Islet of Langerhans (tissue), 1 donor: Measurements from ENCODE around the gene ADD3.

Experiments used
- FAIRE-seq: peaks from one replicate; lab custom pipeline; 2011; peaks lifted over from hg19 to GRCh38; lab: Jason Lieb, UNC

Gene ADD3

DNA sequence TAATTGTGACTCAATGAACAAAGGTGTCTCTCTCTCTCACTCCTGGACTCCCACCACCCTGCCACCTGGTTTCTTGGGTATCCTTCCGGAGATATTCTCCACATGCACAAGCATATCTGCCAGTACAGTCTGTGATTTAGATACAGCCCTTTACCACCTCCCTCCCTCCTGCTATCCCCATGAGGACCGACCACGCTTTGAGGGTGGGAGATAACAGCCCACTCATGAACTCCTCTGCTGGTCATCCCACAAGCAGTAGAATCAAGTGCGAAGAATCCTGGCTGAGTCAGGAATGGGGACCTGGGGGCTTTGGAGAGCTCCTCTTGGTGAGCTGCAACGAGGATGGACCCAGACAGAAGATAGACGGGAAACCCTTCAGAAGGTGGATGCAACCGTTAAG, 171.4 kb downstream of the ADD3 start:
- FAIRE-seq, result no peak

DNA sequence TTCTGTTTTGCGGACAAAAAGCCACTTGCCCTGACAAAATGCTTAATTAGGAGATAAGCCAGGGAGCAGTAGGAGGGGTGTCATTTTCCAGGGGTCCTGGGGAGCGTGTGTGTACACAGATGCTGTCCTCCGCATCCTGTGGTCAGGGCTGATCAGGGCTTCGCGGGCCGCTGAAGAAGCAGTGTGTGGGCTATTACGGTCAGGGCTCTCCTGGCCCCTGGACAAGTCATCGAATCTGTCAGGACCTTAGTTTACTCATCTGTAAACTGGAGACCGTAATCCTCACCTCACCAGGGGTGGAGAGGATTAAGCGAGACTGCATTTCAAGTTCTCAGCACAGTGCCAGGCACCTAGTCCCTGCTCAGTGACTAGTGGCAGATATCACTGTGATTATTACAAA, 173.7 kb downstream of the ADD3 start:
- FAIRE-seq, result no peak

- no peak for FAIRE-seq
Measured at GRCh38 chr10:110181911-110182310, 174.1 kb downstream of the ADD3 start.

- FAIRE-seq, result no peak
Measured at GRCh38 chr10:110184398-110184797, 176.6 kb downstream of the ADD3 start.
